Lower lobe of right lung (tissue), 2 donors: ENCODE measurements around the gene RHOG. TPM values are rescaled to one million over a fixed set of nuclear protein-coding genes. Genes with fewer than 3 reads are reported as not detected.
"Not testable (repeated sequence)": the region's sequence is repeated elsewhere in the genome, so short reads cannot be mapped to it uniquely, and the experiment has no call there.

Experiments
- ATAC-seq, 2 donors: fragments of 200-7000 bp; cut with Tn5 transposase; one replicate each; pipeline ENCODE4 v1.9.1; 2020 to 2022; ENCODE audit warnings: mild to moderate bottlenecking in 2 of 2, moderate library complexity in 2 of 2
- DNase-seq: peaks from one replicate; pipeline ENCODE4 v3.0.0-alpha.2; 2020
- H3K27ac ChIP-seq: fragments of 200-600 bp; one replicate; pipeline ENCODE4 v1.8.0; 2022
- H3K27me3 ChIP-seq: fragments of 200-600 bp; one replicate; pipeline ENCODE4 v1.8.0; 2022; ENCODE audit warnings: low read depth
- H3K36me3 ChIP-seq: fragments of 200-600 bp; one replicate; pipeline ENCODE4 v1.8.0; 2022; ENCODE audit warnings: mild to moderate bottlenecking
- H3K4me1 ChIP-seq: fragments of 200-600 bp; one replicate; pipeline ENCODE4 v1.8.0; 2022
- H3K4me3 ChIP-seq: fragments of 200-600 bp; one replicate; pipeline ENCODE4 v1.8.0; 2022; ENCODE audit warnings: mild to moderate bottlenecking
- H3K9me3 ChIP-seq: fragments of 200-600 bp; one replicate; pipeline ENCODE4 v1.8.0; 2022
- CTCF ChIP-seq: fragments of 200-600 bp; IDR thresholded peaks from one replicate; pipeline ENCODE4 v1.8.0; 2022; ENCODE audit warnings: antibody characterized with exemption, mild to moderate bottlenecking
- intact Hi-C: fragments of 100-400 bp; cut with DNase I; formaldehyde crosslinking; loops from one replicate; pipeline ENCODE4 v1.11.0; 2022
- total RNA-seq: library from RNA; stranded (reverse); fragmentation: NEBNext Ultra II Directional; extraction: Animal tissue kit (Norgen Biotek cat#: 25700); gene quantifications from one replicate; pipeline ENCODE4 v1.2.1, GENCODE V29; 2021
- donor health status: DM: no; HTN: yes; CAD: no; lungs with severe emphysema.

RHOG gene
- total RNA-seq, 1 donor from 2014 or later: 86.5 TPM

GRCh38 chr11:3866206-3866605 is 25.4 kb upstream of the RHOG start:
- intact Hi-C loops: no loop called here
- peak overlapping the region; percentile 69 for H3K27ac ChIP-seq
- peak; percentile 86 to 88 for ATAC-seq
- no peaks in the 10 kb centered on the region for H3K27me3 ChIP-seq
- H3K36me3 ChIP-seq: no peaks in the 10 kb centered on the region
- DNase-seq: peak; percentile 85
- no peak overlapping the region for H3K4me3 ChIP-seq
- no peak for TF ChIP-seq CTCF
- peaks cover 58% of the 10 kb centered on the region for H3K4me1 ChIP-seq
- no peaks in the 10 kb centered on the region for H3K9me3 ChIP-seq

GRCh38 chr11:3865388-3866193 is 24.8 kb upstream of the RHOG start:
- DNase-seq (no peak), ATAC-seq (peak; percentile 29 to 62)
- intact Hi-C loops: no loop called here
- Histone ChIP-seq H3K36me3 (no peaks in the 10 kb centered on the region), H3K27ac (peak overlapping the region; percentile 69), H3K4me3 (no peak overlapping the region), H3K9me3 (no peaks in the 10 kb centered on the region), H3K4me1 (peaks cover 61% of the 10 kb centered on the region), H3K27me3 (no peaks in the 10 kb centered on the region)
- no peak for TF ChIP-seq CTCF

GRCh38 chr11:3861683-3862082 is 20.9 kb upstream of the RHOG start:
- no peak overlapping the region for H3K27ac ChIP-seq
- intact Hi-C loops: no loop called here
- DNase-seq: no peak
- TF ChIP-seq CTCF: no peak
- H3K9me3 ChIP-seq: no peaks in the 10 kb centered on the region
- no peaks in the 10 kb centered on the region for H3K27me3 ChIP-seq
- ATAC-seq: no peak
- H3K4me1 ChIP-seq: peaks cover 81% of the 10 kb centered on the region
- H3K4me3 ChIP-seq: no peak overlapping the region
- H3K36me3 ChIP-seq: no peaks in the 10 kb centered on the region

GRCh38 chr11:3860898-3861393 is 20.2 kb upstream of the RHOG start:
- ATAC-seq: peak in 1 of 2 donors; percentile 22
- H3K4me1 ChIP-seq: peaks cover 80% of the 10 kb centered on the region
- H3K27me3 ChIP-seq, H3K9me3 ChIP-seq, intact Hi-C loops, H3K27ac ChIP-seq, H3K4me3 ChIP-seq, H3K36me3 ChIP-seq, DNase-seq: not testable (repeated sequence)

GRCh38 chr11:3860375-3860774 is 19.6 kb upstream of the RHOG start:
- no peaks in the 10 kb centered on the region for H3K36me3 ChIP-seq
- H3K27me3 ChIP-seq: no peaks in the 10 kb centered on the region
- no peak for TF ChIP-seq CTCF
- H3K9me3 ChIP-seq: no peaks in the 10 kb centered on the region
- no peak overlapping the region for H3K4me3 ChIP-seq
- intact Hi-C loops: no loop called here
- peaks cover 75% of the 10 kb centered on the region for H3K4me1 ChIP-seq
- H3K27ac ChIP-seq: no peak overlapping the region
- no peak for DNase-seq
- ATAC-seq: no peak

- Histone ChIP-seq H3K27me3 (no peaks in the 10 kb centered on the region), H3K36me3 (no peaks in the 10 kb centered on the region), H3K4me1 (peaks cover 69% of the 10 kb centered on the region), H3K4me3 (peak overlapping the region; percentile 4), H3K9me3 (no peaks in the 10 kb centered on the region), H3K27ac (no peak overlapping the region)
- TF ChIP-seq CTCF: no peak
- intact Hi-C loops: loop anchor here (5.0 kb wide), 1 partner anchor 203 kb away; no protein-coding TSS in a partner anchor
- ATAC-seq: no peak
- no peak for DNase-seq
Measured at GRCh38 chr11:3859373-3859881, 18.7 kb upstream of the RHOG start.
